PFSK-1 (cell line): ENCODE data around the gene PLAGL1.

ENCODE experiments used
- FOXP2 ChIP-seq: optimal IDR thresholded peaks from 2 replicates; pipeline ENCODE3; 2011; ENCODE audit warnings: borderline replicate concordance, control low read depth, inconsistent platforms; ENCODE audit not compliant: insufficient read depth; ENCODE audit errors: extremely low read length, extremely low read depth
- POLR2AphosphoS5 ChIP-seq: IDR thresholded peaks from 2 replicates; pipeline ENCODE4 v1.6.1; 2012; ENCODE audit warnings: low read depth, mild to moderate bottlenecking, control low read depth, low read length, moderate library complexity
- SIN3A ChIP-seq: IDR thresholded peaks from 2 replicates; pipeline ENCODE4 v1.6.1; 2012; ENCODE audit warnings: mild to moderate bottlenecking, low read length, moderate library complexity, borderline replicate concordance; ENCODE audit not compliant: insufficient read depth
- TAF1 ChIP-seq: IDR thresholded peaks from 2 replicates; pipeline ENCODE4 v1.6.1; 2012; ENCODE audit warnings: low read length, control low read depth, borderline replicate concordance; ENCODE audit not compliant: insufficient read depth
- TF ChIP-seq, protein P1 (sequence below), 2 experiments: IDR thresholded peaks; 2 replicates each; pipeline versions ENCODE4 v1.6.1 to v1.8.0; 2011 to 2012; ENCODE audit warnings: low read depth in 2 of 2, low read length in 2 of 2, control low read depth in 1 of 2, inconsistent platforms in 1 of 2, mild to moderate bottlenecking in 1 of 2, moderate library complexity in 1 of 2; ENCODE audit not compliant: insufficient read depth in 1 of 2

Gene PLAGL1

DNA sequence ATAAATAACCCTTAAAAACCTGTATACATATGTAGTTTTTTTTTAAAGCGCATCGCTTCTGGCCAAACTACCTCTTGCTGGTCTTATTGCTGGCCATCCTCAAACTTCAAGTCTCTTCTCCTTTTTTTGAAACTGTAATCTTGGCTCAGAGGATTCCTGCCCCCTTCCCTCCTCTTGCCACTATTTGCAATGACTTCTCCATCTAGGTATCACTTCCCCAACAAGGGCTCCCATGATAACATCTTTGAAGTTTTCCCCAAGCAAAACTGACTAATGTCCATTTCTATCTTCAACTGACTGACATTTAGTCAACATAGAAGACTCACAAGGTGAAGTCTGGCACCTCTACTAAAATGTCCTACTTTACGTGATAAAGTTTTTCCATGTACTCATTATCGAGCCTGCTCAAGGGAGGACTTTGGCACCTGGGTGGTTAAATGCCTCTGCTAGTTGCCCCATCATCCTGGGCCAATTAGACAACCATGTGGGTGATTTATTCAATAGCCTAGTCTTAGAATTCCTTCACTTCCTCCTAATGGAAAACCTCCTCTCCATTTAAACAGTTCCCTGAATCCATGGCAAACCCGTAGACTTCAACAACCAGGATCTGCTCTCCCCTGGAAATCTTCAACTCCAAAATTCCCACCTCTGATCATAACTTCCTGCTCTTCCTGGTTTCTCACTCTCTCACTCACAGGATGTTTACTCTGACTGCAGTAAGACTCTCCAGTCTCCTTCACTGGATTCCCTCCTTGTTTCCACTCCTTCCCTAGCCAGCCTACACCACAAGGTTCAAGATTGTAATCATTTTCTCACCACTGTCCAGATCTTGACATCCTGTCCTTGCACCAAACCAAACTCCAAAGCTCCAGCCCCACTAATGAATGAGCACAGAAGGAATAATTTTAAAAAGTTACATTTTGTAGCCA, 9.4 kb upstream of the PLAGL1 start:
- no peak for TF ChIP-seq POLR2AphosphoS5
- TF ChIP-seq SIN3A: no peak
- TF ChIP-seq FOXP2: no peak
- TF ChIP-seq, protein P1, sequence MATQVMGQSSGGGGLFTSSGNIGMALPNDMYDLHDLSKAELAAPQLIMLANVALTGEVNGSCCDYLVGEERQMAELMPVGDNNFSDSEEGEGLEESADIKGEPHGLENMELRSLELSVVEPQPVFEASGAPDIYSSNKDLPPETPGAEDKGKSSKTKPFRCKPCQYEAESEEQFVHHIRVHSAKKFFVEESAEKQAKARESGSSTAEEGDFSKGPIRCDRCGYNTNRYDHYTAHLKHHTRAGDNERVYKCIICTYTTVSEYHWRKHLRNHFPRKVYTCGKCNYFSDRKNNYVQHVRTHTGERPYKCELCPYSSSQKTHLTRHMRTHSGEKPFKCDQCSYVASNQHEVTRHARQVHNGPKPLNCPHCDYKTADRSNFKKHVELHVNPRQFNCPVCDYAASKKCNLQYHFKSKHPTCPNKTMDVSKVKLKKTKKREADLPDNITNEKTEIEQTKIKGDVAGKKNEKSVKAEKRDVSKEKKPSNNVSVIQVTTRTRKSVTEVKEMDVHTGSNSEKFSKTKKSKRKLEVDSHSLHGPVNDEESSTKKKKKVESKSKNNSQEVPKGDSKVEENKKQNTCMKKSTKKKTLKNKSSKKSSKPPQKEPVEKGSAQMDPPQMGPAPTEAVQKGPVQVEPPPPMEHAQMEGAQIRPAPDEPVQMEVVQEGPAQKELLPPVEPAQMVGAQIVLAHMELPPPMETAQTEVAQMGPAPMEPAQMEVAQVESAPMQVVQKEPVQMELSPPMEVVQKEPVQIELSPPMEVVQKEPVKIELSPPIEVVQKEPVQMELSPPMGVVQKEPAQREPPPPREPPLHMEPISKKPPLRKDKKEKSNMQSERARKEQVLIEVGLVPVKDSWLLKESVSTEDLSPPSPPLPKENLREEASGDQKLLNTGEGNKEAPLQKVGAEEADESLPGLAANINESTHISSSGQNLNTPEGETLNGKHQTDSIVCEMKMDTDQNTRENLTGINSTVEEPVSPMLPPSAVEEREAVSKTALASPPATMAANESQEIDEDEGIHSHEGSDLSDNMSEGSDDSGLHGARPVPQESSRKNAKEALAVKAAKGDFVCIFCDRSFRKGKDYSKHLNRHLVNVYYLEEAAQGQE (IDR thresholded peaks at IDR 0.05; ENCODE audit: insufficient read depth in 1 of 2, low read depth in 2 of 2, low read length in 2 of 2): no peak
- TF ChIP-seq TAF1: no peak

DNA sequence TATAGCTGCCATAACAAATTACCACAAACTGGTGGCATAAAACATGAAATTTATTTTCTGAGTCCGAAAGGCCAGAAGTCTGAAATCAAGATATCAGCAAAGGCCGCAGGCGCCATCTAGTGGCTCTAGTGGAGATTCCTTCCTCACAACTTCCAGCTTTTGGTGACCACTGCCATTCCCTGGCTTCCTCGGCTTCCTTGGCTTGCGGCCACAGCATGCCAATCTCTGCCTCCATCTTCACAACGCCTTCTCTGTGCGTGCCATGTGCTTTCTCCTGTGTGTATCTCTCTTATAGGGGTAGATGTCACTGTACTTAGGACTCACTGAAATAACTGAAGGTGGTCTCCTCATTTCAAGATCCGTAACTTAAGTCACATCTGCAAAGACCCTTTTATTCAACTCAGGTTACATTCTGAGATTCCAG, 5.4 kb upstream of the PLAGL1 start:
- TF ChIP-seq POLR2AphosphoS5 (no peak), TAF1 (no peak), SIN3A (no peak), FOXP2 (no peak)
- TF ChIP-seq, protein P1 (IDR thresholded peaks at IDR 0.05; ENCODE audit: insufficient read depth in 1 of 2, low read depth in 2 of 2, low read length in 2 of 2): no peak

DNA sequence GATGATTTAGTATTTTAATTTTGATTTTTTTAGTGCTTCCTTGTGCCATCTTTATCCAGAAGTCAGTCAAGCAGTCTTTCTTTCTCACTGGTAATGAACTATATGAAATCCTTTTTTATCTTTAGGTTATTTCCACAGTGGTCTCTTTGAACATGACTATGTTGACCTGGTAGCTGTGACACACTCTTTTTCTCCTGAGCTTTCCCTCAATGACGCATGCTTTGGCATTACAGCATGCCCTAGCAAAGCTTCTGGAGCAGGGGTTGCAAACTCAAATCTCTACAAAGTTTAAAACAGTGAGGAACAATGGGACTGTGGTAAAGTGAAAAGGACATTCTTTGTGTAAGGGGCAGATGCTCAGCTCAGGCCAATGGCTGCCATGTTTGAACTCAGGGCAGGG, 4.5 kb upstream of the PLAGL1 start:
- no peak for TF ChIP-seq TAF1
- TF ChIP-seq, protein P1 (IDR thresholded peaks at IDR 0.05; ENCODE audit: insufficient read depth in 1 of 2, low read depth in 2 of 2, low read length in 2 of 2): no peak
- TF ChIP-seq SIN3A: no peak
- TF ChIP-seq POLR2AphosphoS5: no peak
- TF ChIP-seq FOXP2: no peak

DNA sequence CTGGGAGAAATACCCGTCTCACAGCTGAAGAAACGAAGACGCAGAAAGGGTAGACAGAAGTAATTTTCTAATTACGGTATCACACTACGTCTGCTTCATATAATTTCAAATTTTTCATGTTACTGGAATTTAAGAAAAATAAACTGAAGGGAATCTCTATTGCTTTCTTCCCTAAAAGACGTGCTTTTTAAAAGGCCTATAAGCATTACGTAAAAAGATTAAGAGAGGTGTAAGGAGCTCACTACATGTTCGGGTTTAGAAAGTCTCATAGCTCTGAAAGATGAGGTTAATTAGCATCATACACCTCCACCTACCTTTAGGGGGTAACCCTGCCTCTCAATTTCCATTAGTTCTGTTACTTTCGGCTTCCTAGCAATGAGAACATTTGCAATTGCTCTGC, 787 bp upstream of the PLAGL1 start:
- TF ChIP-seq POLR2AphosphoS5 (no peak), TAF1 (no peak), FOXP2 (no peak), SIN3A (no peak)
- TF ChIP-seq, protein P1 (IDR thresholded peaks at IDR 0.05; ENCODE audit: insufficient read depth in 1 of 2, low read depth in 2 of 2, low read length in 2 of 2): no peak
